T-helper 1 cell treated with Interleukin-12 subunit alpha and Interleukin-12 subunit beta and Interleukin-4 antibody, amounts not matched to agents 30 ng/mL and 1 ng/mL, for 36 hours (primary cell): Measurements from ENCODE around the gene HERC4. TPM values are rescaled to one million over a fixed set of nuclear protein-coding genes. Genes with fewer than 3 reads are reported as not detected.

Experiments used
- intact Hi-C: fragments of 100-400 bp; cut with micrococcal nuclease; formaldehyde crosslinking; loops from one replicate; pipeline ENCODE4 v1.15.1; 2024
- total RNA-seq: library from RNA; stranded (reverse); gene quantifications from 2 replicates; pipeline ENCODE4 v1.2.3, GENCODE V29; 2022

The HERC4 gene
- 63.6 and 68.0 TPM in 2 replicates for total RNA-seq

DNA sequence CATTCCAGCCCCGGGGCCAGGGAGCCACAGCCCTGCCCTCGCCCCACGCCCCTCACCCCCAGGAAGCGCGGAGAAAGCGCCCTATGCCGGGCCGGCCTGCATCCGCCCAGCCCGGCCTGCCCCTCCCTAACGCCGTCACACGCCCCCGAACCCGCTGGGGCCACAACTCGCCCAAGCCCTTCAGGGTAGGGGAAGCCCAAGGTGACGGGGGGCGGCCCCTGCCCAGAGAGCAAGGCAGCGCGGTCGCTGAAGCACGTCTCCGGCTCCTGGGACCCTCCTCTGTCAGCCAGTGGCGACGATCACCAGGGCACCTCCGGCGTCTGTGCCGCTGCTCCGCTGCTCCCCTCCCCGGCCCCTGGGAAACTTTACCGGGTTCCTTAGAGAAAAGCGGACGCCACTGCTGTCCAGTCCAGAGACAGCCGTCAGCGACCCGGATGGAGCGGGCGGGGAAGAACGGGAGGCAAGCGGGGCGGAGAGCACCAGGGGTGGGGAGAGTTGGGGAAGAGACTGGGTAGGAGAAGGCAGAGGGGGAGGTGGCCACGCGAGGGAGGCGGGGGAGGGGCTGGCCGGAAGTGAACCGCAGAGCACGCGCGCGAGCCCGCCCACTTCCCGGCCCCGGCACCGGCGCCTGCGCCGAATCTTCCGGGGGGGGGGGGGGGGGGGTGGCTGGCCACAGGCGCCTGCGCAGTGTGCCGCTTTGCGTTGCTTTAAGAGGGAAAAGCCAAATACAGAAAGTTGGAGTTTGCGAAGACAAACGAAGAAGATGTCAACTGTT lies at the start of gene HERC4:
HERC4 (minus strand) TSS at position 509 of the 775 bp plus-strand sequence. CDS start 2,175 bp downstream, outside the sequence.
- intact Hi-C loops = loop anchor here (1.0 to 10.0 kb wide), 14 partner anchors 9 to 1050 kb away; partner anchors contain the start of genes CCAR1, DDX50, DNA2 and RUFY2

GRCh38 chr10:68124718-68125117 lies 49.6 kb upstream of the HERC4 start:
- intact Hi-C loops = no loop called here

DNA sequence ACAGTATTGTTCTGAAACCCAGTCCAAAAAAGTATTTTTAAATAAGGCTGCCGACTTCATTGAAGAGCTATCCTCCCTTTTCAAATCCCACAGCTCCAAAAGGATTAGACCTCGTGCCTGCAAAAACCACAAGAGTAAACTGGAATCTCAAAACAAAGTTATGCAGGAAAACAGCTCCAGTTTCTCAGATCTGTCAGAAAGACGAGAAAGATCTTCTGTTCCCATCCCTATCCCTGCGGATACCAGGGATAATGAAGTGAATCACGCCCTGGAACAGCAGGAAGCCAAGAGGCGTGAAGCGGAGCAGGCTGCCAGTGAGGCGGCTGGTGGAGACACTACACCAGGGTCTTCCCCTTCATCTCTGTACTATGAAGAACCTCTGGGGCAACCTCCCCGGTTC lies 46.8 kb upstream of the HERC4 start:
- intact Hi-C loops = no loop called here

- intact Hi-C loops = no loop called here
Measured at GRCh38 chr10:68121020-68121743, 46.1 kb upstream of the HERC4 start.

GRCh38 chr10:68118657-68119056 lies 43.6 kb upstream of the HERC4 start:
- intact Hi-C loops = no loop called here

GRCh38 chr10:68112837-68113236 lies 37.8 kb upstream of the HERC4 start:
- intact Hi-C loops = no loop called here

GRCh38 chr10:68111584-68111983 lies 36.5 kb upstream of the HERC4 start:
- intact Hi-C loops = no loop called here

GRCh38 chr10:68110027-68110426 lies 34.9 kb upstream of the HERC4 start:
- intact Hi-C loops = no loop called here

DNA sequence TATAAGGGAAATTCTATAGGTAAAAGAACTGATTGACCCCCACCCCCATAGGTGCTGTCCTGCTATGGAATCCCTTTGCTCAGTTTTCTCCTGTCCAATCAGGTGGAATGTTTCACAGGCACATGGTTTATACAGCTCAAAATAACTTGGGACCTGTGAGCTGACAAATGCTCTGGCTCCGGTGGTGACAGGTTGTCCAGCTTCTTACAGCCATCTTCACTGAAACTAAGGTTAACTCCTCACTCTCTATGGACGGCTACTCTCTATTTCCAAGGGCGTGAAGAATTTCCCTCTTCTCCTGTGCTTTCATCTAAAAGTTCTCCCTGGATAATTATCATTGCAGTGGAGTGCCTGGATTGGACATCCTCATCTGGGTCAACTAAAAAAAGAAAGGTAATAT lies 34.2 kb upstream of the HERC4 start, which contains the start of gene MYPN:
MYPN (plus strand) TSS at position 158 of the 400 bp plus-strand sequence. CDS start 11,951 bp downstream, outside the sequence.
- intact Hi-C loops = no loop called here

- intact Hi-C loops = no loop called here
Measured at GRCh38 chr10:68108653-68109052, 33.6 kb upstream of the HERC4 start.

DNA sequence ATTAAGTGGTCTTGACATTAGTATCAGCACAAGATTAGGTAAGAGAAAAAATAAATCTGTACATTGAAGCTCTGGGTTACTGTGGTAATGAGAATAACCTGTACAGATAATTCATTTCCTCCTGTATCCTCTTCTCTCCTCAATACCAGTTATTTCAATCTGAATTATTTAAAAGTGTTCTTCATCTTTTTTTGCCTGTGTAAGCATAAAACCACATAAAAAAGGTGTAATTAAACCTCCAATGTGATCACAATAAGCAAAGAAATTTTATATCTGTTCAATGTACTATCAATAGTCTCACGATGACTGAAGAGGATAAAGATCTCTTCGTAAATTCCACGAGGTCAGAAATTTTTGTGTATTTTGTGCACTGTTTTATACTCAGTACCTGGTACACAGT lies 33.0 kb upstream of the HERC4 start:
- intact Hi-C loops = no loop called here

DNA sequence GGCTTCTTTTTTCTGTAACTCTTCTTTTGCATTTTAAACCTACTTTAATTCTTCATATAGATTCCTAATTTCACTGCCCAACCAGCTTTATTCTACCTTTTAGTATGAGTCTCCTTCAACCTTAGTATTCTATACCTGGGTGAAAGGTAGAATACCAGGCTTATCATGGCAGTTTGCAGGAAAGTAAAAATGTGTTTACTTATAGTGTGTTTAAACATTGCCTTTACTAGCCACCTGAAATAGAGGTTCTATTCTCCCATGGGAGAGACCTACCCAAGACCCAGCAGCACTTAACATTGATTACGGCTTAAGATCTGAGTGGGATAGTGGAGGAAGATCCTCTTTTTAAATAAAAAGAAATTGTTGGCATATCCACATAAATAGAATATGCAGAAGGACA lies 32.6 kb upstream of the HERC4 start:
- intact Hi-C loops = no loop called here

DNA sequence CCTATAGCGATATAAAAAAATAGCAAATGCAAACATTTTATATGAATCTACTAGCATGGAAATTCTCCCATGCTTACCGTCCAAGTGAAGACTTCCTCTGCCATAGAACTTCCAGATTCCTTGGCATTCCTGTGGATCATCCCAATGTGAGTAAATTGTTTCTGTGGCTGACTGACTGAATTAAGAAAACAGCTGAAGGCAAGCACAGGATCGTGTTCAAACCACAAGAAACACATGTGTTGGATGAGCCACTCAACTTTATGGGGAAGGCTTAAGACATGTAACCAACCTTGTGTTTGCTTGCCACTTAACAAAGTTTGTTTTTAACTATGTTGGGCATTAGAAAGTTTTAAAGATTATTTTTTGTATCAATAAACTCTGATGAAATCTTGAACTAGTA lies 31.6 kb upstream of the HERC4 start:
- intact Hi-C loops = no loop called here

GRCh38 chr10:68105820-68106219 lies 30.7 kb upstream of the HERC4 start:
- intact Hi-C loops = no loop called here

GRCh38 chr10:68103901-68104300 lies 28.8 kb upstream of the HERC4 start:
- intact Hi-C loops = no loop called here

DNA sequence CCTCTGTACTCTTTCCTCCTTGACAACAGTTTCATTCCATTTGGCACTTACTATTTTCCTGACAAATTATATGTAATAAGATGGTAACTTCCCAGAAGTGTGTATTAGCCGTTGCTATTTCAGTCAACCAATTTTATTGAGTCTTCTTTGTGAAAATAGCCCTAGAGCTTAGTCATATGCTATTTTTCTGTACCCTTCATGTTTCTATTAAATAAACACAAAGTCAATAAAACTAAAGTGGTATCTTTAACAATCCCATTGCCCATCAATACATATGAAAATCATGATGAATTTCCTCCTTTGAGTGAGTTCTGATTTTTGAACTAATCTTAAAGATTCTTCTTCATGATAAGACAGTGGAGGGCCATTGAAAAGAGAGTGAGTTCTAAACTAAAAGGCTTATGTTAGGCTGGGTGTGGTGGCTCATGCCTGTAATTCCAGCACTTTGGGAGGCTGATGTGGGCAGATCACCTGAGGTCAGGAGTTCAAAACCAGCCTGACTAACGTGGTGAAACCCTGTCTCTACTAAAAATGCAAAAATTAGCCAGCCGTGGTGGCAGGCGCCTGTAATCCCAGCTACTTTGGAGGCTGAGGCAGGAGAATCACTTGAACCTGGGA lies 28.3 kb upstream of the HERC4 start:
- intact Hi-C loops = no loop called here

- intact Hi-C loops = no loop called here
Measured at GRCh38 chr10:68101066-68101465, 26.0 kb upstream of the HERC4 start.

- intact Hi-C loops = no loop called here
Measured at GRCh38 chr10:68099736-68100135, 24.7 kb upstream of the HERC4 start.

DNA sequence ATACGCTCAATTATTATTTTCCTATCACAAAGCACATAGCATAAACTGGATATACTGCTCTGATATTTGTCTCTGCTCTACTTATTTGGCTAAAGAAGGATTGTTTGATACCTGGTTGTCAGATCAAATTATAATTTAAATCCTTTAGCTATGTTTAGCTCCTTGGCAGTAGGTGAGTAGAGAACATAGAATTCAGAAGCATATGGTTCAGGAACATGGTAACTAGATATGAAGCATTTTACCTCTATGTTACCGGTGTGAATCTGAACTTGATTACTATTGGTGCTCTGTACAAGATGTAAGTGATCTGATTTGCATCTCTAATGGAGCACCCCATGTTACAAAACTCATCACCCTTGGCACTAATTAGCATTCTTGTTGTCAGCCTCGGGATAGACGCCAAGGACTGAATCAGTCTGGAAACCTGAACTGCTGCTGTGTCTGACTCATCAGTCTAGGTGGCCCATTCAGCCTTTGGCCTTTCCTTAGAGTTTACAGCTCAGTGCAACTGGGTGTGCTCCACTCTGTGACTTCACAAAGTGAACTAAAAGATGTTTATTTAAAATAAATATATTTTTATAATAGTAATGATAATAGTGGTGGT lies 21.9 kb upstream of the HERC4 start:
- intact Hi-C loops = no loop called here

DNA sequence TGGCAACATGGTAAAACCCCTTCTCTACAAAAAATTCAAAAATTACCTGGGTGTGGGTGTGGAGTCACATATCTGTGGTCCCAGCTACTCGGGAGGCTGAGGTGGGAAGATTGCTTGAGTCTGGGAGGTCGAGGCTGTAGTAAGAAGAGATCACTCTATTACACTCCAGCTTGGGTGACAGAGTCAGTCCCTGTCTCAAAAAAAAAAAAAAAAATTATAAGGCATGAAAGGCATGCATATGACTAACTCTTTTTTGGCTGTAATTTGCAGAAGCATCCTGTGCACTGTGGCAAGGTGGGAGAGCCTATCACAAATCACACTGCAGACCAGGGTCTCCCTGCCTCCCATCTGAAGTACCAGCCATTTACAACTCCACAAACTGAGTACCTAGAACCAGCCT lies 20.1 kb upstream of the HERC4 start:
- intact Hi-C loops = no loop called here

- intact Hi-C loops = no loop called here
Measured at GRCh38 chr10:68092512-68092911, 17.4 kb upstream of the HERC4 start.

DNA sequence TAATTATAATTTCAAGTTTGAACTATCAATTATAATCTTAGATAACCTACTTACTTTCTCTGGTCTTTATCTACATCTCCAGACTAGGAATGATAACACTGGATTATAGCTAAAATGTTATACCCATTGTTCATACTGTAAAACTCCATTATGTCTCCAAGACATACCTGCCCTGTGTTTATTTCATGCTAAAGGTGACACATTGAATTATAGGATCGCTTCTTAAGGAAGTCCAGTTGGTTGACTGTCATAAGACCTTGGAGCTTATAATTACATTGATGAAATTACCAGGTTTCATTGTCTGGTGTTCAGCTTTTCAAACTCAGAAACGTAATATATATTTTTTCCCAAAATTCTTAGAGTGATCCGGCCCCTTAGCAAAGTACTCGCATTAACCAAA lies 15.5 kb upstream of the HERC4 start:
- intact Hi-C loops = no loop called here
